ENCODE measurements around the gene CLDN9. TPM values are rescaled to one million over a fixed set of nuclear protein-coding genes. Genes with fewer than 3 reads are reported as not detected.

CLDN9 gene
- total RNA-seq, 1 donor from 2014 or later, result 0.39 TPM

- no peak for DNase-seq
Observed at GRCh38 chr16:2974319-2975056, 38.2 kb upstream of the CLDN9 start.

- DNase-seq, result no peak
Observed at GRCh38 chr16:2975161-2975795, 37.4 kb upstream of the CLDN9 start.

- no peak for DNase-seq
Observed at GRCh38 chr16:2976201-2976600, 36.5 kb upstream of the CLDN9 start.

- DNase-seq, result no peak
Observed at GRCh38 chr16:2976673-2977072, 36.0 kb upstream of the CLDN9 start.

GRCh38 chr16:2977440-2977839 lies 35.3 kb upstream of the CLDN9 start:
- no peak for DNase-seq

GRCh38 chr16:2979669-2980226 lies 33.0 kb upstream of the CLDN9 start:
- DNase-seq, result no peak

- peak; percentile 82 for DNase-seq
Observed at GRCh38 chr16:2980227-2981176, 32.2 kb upstream of the CLDN9 start, which contains the start of gene PKMYT1. TSS of gene PKMYT1 (minus strand) at chr16:2980446. CDS start at chr16:2979657, 789 bp downstream.

GRCh38 chr16:2981177-2981898 lies 31.4 kb upstream of the CLDN9 start:
- DNase-seq, result no peak

- no peak for DNase-seq
Observed at GRCh38 chr16:2981899-2982250, 30.8 kb upstream of the CLDN9 start.

- no peak for DNase-seq
Observed at GRCh38 chr16:2982402-2982801, 30.3 kb upstream of the CLDN9 start.

- DNase-seq, result no peak
Observed at GRCh38 chr16:2983706-2984136, 29.0 kb upstream of the CLDN9 start.

GRCh38 chr16:2985462-2985861 lies 27.3 kb upstream of the CLDN9 start:
- DNase-seq, result no peak

- DNase-seq, result no peak
Observed at GRCh38 chr16:2985893-2986355, 26.8 kb upstream of the CLDN9 start.

GRCh38 chr16:2986623-2987188 lies 26.0 kb upstream of the CLDN9 start:
- DNase-seq, result no peak

- no peak for DNase-seq
Observed at GRCh38 chr16:2987286-2987685, 25.4 kb upstream of the CLDN9 start.

GRCh38 chr16:2987833-2988232 lies 24.9 kb upstream of the CLDN9 start:
- no peak for DNase-seq

GRCh38 chr16:2988590-2989099 lies 24.1 kb upstream of the CLDN9 start:
- no peak for DNase-seq

GRCh38 chr16:2990891-2991290 lies 21.8 kb upstream of the CLDN9 start:
- no peak for DNase-seq

GRCh38 chr16:2991566-2992261 lies 21.0 kb upstream of the CLDN9 start:
- DNase-seq, result no peak

GRCh38 chr16:2992383-2993081 lies 20.2 kb upstream of the CLDN9 start:
- DNase-seq, result no peak
